Hepatocyte (in vitro differentiated cells): ENCODE results near the gene FGR. TPM values are rescaled to one million over a fixed set of nuclear protein-coding genes. Genes with fewer than 3 reads are reported as not detected.

Experiments
- DNase-seq: peaks from one replicate; pipeline ENCODE4 v3.0.0-alpha.2; 2016; ENCODE audit warnings: low spot score
- H2AFZ ChIP-seq: fragments of 200-600 bp; sonication (generic); 2 replicates; pipeline ENCODE4 v1.6.0; 2016; ENCODE audit warnings: antibody characterized with exemption, mild to moderate bottlenecking
- H3K27ac ChIP-seq: fragments of 200-600 bp; sonication (generic); 2 replicates; pipeline ENCODE4 v1.5.1; 2016; ENCODE audit warnings: mild to moderate bottlenecking
- H3K27me3 ChIP-seq: fragments of 200-600 bp; sonication (generic); 2 replicates; pipeline ENCODE4 v1.6.1; 2016
- H3K36me3 ChIP-seq: fragments of 200-600 bp; sonication (generic); replicated peaks from 2 replicates; pipeline ENCODE4 v1.5.1; 2016; ENCODE audit warnings: low read depth; ENCODE audit not compliant: insufficient read depth
- H3K4me1 ChIP-seq: fragments of 200-600 bp; sonication (generic); 2 replicates; pipeline ENCODE4 v1.5.1; 2016; ENCODE audit warnings: mild to moderate bottlenecking, moderate library complexity; ENCODE audit not compliant: insufficient read depth
- H3K4me2 ChIP-seq: fragments of 200-600 bp; sonication (generic); 2 replicates; pipeline ENCODE4 v1.6.0; 2016
- H3K4me3 ChIP-seq: fragments of 200-600 bp; sonication (generic); 2 replicates; pipeline ENCODE4 v1.5.1; 2016; ENCODE audit warnings: mild to moderate bottlenecking
- H3K79me2 ChIP-seq: fragments of 200-600 bp; sonication (generic); 2 replicates; pipeline ENCODE4 v1.6.0; 2017; ENCODE audit warnings: mild to moderate bottlenecking
- H3K9me2 ChIP-seq: fragments of 200-600 bp; sonication (generic); replicated peaks from 2 replicates; pipeline ENCODE4 v1.6.0; 2017; ENCODE audit warnings: mild to moderate bottlenecking; ENCODE audit not compliant: insufficient read depth
- H3K9me3 ChIP-seq: fragments of 200-600 bp; sonication (generic); 2 replicates; pipeline ENCODE4 v1.5.1; 2016; ENCODE audit warnings: low read depth, mild to moderate bottlenecking
- H4K20me1 ChIP-seq: fragments of 200-600 bp; sonication (generic); 2 replicates; pipeline ENCODE4 v1.6.0; 2016; ENCODE audit warnings: mild to moderate bottlenecking; ENCODE audit not compliant: insufficient read depth, poor library complexity, severe bottlenecking
- EZH2 ChIP-seq: fragments of 200-600 bp; sonication (generic); IDR thresholded peaks from 2 replicates; pipeline ENCODE4 v1.6.1; 2016; ENCODE audit warnings: antibody characterized with exemption, mild to moderate bottlenecking, borderline replicate concordance
- EZH2phosphoT487 ChIP-seq: fragments of 200-600 bp; sonication (generic); IDR thresholded peaks from one replicate; pipeline ENCODE4 v1.6.1; 2018; ENCODE audit warnings: antibody characterized with exemption, mild to moderate bottlenecking, low read depth, moderate library complexity; ENCODE audit not compliant: unreplicated experiment, severe bottlenecking
- WGBS: methylation state at CpG from one replicate; pipeline ENCODE4 v1.1.6; 2016; ENCODE audit warnings: low lambda C conversion rate; ENCODE audit errors: missing lambda C conversion rate; 5-methylcytosine and 5-hydroxymethylcytosine counted together
- polyA plus RNA-seq: library from polyadenylated mRNA; unstranded; fragments of >200 nt; fragmentation: Nextera tagmentation; extraction: Ambion mirVana; gene quantifications from 2 replicates; pipeline ENCODE4 v1.2.1, GENCODE V29; 2016
- total RNA-seq: library from RNA; depleted of rRNA; stranded (reverse); fragments of >200 nt; gene quantifications from 2 replicates; pipeline ENCODE4 v1.2.3, GENCODE V29; 2014
- TF ChIP-seq, protein P1 (sequence below): fragments of 200-600 bp; sonication (generic); IDR thresholded peaks from 2 replicates; pipeline ENCODE4 v1.5.1; 2016; ENCODE audit warnings: antibody characterized with exemption, mild to moderate bottlenecking; ENCODE audit not compliant: poor library complexity

Gene FGR
- total and polyA plus RNA-seq, 2 experiments from 2014 or later: 0.28 to 0.73 TPM

DNA sequence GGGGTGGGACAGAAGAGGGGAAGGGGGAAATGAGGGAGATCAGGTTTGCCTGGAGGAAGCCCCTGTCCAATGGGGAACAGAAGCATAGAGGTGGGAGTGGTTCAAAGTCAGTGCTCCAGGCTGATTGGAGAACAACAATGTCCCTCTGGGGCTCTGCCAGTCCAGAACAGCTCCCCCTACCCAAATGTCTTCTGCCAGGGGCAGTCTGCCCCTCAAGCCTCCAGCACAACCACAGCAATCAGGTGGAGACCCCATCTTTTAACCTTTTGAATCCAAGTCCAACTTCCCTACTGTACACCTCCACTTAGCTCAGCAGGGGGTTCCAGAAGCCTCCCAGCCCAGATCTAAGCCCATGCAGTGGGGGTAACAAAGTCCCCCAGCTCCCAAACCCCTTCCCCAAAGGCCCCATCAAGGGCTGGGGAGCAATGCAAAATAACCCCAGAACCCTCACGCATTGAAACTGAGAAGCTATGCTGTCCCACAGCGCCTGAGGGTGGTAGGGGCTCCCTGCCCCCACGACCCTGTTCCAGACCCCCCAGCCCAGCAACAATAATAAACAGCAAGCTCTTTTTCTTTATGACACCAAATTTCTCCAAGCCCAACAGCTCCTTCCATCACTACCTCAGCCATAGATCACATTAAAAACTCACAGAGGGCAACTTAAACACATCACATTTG lies 34.3 kb downstream of the FGR start:
- DNase-seq: peak; percentile 52
- no peak for TF ChIP-seq EZH2
- no peak for TF ChIP-seq EZH2phosphoT487
- TF ChIP-seq, protein P1, sequence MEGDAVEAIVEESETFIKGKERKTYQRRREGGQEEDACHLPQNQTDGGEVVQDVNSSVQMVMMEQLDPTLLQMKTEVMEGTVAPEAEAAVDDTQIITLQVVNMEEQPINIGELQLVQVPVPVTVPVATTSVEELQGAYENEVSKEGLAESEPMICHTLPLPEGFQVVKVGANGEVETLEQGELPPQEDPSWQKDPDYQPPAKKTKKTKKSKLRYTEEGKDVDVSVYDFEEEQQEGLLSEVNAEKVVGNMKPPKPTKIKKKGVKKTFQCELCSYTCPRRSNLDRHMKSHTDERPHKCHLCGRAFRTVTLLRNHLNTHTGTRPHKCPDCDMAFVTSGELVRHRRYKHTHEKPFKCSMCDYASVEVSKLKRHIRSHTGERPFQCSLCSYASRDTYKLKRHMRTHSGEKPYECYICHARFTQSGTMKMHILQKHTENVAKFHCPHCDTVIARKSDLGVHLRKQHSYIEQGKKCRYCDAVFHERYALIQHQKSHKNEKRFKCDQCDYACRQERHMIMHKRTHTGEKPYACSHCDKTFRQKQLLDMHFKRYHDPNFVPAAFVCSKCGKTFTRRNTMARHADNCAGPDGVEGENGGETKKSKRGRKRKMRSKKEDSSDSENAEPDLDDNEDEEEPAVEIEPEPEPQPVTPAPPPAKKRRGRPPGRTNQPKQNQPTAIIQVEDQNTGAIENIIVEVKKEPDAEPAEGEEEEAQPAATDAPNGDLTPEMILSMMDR: no peak
- Histone ChIP-seq H3K9me3 (no peaks in the 10 kb centered on the region), H3K27me3 (no peaks in the 10 kb centered on the region), H3K4me1 (peaks cover 70% of the 10 kb centered on the region), H3K36me3 (no peaks in the 10 kb centered on the region), H3K79me2 (peaks cover 81% of the 10 kb centered on the region), H3K4me2 (peak overlapping the region; percentile 99), H3K27ac (peak overlapping the region; percentile 83), H3K9me2 (no peaks in the 10 kb centered on the region), H2AFZ (no peak overlapping the region), H4K20me1 (peaks cover 72% of the 10 kb centered on the region), H3K4me3 (no peak overlapping the region)
- WGBS: 79% methylated on average over 3 of the region's 3 CpGs

DNA sequence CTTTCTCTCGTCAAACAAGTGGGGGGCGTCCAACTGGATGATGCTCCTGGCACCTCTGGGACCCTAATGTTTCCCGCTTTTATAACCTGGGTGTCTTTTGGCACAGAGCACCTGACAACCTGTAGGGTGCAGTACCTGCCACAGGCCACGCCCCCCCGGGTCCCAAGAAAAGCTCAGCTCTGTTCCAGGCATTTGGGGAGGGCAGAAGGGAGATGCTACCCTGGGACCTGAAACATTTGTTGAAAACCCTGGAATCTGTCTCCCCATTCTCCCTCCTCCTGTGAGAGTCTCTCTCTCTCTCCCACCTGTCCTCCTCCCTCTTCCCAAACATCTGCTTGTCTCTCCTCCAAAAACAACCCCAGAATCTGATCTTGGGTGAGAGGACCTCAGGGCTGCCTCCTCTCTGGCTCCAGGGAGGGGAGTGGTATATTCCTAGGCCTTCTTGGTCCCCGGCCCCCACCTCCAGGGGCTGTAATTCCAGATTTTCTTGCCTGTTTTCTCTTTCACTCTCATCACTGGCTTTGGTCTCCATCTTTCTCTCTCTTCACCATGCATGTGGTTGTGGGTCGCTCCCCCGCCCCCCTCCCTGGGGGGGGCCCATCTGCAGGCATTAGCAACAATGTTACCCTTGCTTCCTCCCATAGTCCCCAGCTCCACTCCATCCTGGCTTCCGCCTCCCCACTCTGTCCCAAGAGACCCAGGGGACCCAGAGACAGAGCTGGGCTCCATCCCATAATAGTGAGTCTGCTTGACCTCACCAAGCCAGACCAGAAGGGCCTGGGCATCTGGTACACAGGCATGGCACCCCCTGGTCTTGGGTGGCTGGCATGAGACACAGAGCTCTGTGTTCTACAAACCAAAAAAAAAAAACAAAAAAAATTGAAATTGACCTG lies 35.1 kb downstream of the FGR start:
- Histone ChIP-seq H3K4me3 (no peak overlapping the region), H3K9me3 (no peaks in the 10 kb centered on the region), H3K79me2 (peaks cover 89% of the 10 kb centered on the region), H4K20me1 (peaks cover 80% of the 10 kb centered on the region), H3K4me2 (peak overlapping the region; percentile 99), H3K27ac (peak overlapping the region; percentile 83), H2AFZ (no peak overlapping the region), H3K27me3 (no peaks in the 10 kb centered on the region), H3K4me1 (peaks cover 77% of the 10 kb centered on the region), H3K36me3 (no peaks in the 10 kb centered on the region), H3K9me2 (no peaks in the 10 kb centered on the region)
- TF ChIP-seq EZH2 (no peak), EZH2phosphoT487 (no peak)
- TF ChIP-seq, protein P1: no peak
- WGBS: 49% methylated on average over 7 of the region's 9 CpGs
- peak; percentile 31 for DNase-seq

DNA sequence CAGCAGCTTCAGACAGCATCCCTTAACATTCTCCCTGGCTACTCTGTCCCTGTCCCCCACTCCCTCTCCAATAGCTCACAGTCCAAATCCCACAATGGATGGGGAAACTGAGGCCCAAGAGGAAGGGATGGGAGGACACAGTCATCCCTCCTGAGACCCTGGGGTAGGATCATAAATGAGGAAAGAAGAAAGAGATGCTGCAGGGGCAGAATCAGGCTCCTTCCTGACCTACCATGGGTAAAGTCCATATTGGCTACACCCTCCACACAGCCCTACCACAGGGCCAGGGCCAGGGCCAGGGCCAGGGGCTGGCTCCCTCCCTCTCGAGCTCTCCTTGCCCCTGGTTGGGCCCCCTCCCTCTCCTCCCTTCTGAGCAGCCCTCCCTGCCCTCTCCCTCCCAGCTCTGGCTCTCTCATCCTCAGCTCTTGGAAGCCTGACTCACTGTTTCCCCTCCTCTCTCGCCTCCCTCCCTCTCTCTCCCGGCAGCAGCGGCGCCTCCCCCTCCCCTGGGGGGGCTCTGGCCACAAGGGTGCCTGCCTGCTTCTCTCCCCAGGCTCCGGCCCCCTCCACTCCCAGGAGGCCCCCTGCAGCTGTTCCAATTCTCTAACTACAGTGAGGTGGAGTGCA lies 36.0 kb downstream of the FGR start:
- Histone ChIP-seq H3K4me2 (peak overlapping the region; percentile 99), H3K9me2 (no peaks in the 10 kb centered on the region), H3K27me3 (no peaks in the 10 kb centered on the region), H3K4me1 (peaks cover 79% of the 10 kb centered on the region), H3K79me2 (peaks cover 97% of the 10 kb centered on the region), H4K20me1 (peaks cover 89% of the 10 kb centered on the region), H3K4me3 (no peak overlapping the region), H3K27ac (peak overlapping the region; percentile 83), H3K36me3 (no peaks in the 10 kb centered on the region), H3K9me3 (no peaks in the 10 kb centered on the region), H2AFZ (no peak overlapping the region)
- peak; percentile 91 for DNase-seq
- WGBS: 6% methylated on average over 3 of the region's 6 CpGs
- TF ChIP-seq EZH2: no peak
- no peak for TF ChIP-seq EZH2phosphoT487
- TF ChIP-seq, protein P1: no peak
